GM12801 (cell line): ENCODE results near the gene SAMHD1.

Experiments
- TF ChIP-seq, protein P1 (sequence below): IDR thresholded peaks from one replicate; pipeline ENCODE4 v1.5.1; 2011; ENCODE audit warnings: control low read depth; ENCODE audit not compliant: insufficient read length; ENCODE audit errors: extremely low read depth

SAMHD1 gene

DNA sequence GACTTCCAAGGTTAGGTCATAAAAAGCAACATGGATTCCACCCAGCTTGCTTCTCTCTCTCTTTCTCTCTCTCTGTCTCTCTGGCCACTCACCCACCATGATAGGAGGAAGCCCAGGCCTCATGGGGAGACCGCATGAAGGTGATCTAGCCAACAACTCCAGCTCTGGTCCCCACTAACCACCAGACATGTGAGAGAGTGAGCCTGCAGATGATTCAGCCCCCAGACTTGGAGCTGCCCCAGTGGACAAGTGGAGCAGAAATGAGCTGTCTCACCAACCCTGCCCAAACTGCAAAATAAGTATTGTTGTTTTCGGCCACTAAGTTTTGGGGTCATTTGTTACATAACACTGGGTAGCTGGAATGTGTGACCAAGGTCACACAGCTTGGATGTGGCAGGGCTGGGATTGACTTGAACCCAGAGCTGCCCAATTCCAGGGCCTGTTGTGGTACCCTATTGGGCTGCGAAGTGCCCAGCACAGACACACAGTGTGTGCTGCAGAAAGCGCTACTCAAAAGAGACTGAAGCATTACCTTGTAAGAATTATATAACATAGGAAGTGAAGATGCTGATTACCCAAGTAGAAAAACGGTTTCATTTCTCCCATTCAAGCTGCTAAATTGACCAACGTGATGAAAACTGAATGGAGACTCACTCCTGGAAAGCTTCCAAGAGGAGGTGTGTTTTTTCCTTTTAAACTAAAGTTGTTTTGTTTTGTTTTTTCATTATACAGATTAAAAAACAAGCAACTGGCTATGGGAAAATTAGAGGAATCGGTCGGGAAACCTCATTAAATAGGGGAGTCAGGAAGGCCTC is 84.6 kb downstream of the SAMHD1 start:
- TF ChIP-seq, protein P1, sequence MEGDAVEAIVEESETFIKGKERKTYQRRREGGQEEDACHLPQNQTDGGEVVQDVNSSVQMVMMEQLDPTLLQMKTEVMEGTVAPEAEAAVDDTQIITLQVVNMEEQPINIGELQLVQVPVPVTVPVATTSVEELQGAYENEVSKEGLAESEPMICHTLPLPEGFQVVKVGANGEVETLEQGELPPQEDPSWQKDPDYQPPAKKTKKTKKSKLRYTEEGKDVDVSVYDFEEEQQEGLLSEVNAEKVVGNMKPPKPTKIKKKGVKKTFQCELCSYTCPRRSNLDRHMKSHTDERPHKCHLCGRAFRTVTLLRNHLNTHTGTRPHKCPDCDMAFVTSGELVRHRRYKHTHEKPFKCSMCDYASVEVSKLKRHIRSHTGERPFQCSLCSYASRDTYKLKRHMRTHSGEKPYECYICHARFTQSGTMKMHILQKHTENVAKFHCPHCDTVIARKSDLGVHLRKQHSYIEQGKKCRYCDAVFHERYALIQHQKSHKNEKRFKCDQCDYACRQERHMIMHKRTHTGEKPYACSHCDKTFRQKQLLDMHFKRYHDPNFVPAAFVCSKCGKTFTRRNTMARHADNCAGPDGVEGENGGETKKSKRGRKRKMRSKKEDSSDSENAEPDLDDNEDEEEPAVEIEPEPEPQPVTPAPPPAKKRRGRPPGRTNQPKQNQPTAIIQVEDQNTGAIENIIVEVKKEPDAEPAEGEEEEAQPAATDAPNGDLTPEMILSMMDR: no peak

DNA sequence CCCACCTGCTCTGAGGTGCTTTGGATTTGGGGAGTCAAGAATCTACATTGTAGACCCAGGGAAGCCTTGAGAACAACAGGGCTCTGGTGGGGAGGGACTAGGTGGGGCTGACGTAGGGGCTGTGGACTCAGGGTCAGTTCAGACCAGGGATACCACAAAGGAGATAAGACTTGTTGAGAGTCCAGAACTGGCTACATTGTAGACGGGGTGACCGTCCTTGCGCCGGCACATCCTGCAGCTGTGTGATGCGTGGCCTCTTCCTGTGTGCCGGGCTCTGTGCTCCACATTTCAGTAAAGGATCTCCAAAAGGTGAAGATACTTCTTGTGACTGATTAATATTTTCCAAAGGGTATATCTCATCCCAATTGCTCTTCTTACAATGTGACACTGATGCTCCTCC is 85.3 kb downstream of the SAMHD1 start:
- TF ChIP-seq, protein P1: no peak

DNA sequence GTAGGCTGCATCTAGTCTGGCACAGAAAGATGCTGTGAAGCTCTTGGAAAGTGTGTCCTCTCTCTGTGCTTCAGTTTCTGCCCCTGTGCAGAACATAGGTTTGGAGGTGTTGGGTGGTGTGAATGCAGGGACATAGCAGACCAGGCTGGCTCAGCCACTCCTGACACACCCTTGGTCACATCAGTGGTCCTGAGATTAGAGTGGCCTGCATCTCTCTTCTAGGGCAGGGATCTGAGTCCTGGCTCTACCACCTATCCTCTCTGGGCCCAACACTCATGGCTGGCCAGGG is 85.7 kb downstream of the SAMHD1 start:
- TF ChIP-seq, protein P1: no peak

DNA sequence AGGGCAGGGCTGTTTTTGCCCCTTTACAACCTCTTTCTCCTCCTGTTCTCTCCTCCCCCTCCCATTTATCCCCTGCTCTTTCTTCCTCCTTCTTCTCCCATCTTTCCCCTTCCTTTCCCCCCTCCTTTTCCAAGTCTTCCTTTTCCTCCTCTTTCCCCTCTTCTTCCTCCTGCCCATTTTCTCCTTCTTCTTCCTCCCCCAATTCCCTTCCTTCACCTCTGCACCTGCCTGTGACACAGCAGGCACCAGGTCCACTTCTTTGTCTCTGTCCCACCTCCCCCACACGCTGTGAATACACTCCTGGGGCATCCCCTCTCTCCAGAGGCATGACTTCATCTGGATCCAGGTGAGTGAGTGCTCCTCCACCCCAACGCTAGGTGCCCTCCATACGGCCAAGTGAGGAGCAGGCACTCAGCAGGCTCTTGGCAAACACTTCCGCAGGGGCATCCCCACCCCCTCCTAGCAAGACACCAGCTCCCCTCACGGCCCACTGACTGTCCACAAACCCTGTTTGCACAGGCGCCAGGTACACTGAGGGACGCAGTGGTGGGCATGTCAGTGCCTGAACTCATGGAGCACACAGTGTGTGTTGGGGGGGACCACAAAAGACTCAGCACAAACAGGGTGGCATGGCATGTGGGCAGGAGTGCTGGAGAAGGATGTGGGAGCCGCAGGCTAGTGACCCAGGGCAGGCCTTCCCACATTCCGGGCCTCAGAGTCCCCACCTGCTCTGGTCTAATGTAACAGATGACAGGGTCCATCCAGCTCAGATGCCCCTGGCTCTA is 86.2 kb downstream of the SAMHD1 start:
- TF ChIP-seq, protein P1: no peak

GRCh38 chr20:36862857-36863668 is 88.4 kb downstream of the SAMHD1 start:
- TF ChIP-seq, protein P1: no peak

GRCh38 chr20:36861875-36862801 is 89.4 kb downstream of the SAMHD1 start:
- TF ChIP-seq, protein P1: no peak

GRCh38 chr20:36861625-36861874 is 90.0 kb downstream of the SAMHD1 start:
- TF ChIP-seq, protein P1: no peak
